GM18909 (cell line): ENCODE measurements around the gene PPP1R3D.
A peak's percentile ranks its signal among the peaks of the same experiment; 100 is the strongest.

Experiments
- ATAC-seq: cut with Tn5 transposase; IDR thresholded peaks from one replicate; pipeline ENCODE4 v1.9.1; 2021; ENCODE audit warnings: mild to moderate bottlenecking; ENCODE audit not compliant: unreplicated experiment, poor library complexity

The PPP1R3D gene

GRCh38 chr20:59948828-59949720, 9.0 kb upstream of the PPP1R3D start:
- peak; percentile 57 for ATAC-seq

DNA sequence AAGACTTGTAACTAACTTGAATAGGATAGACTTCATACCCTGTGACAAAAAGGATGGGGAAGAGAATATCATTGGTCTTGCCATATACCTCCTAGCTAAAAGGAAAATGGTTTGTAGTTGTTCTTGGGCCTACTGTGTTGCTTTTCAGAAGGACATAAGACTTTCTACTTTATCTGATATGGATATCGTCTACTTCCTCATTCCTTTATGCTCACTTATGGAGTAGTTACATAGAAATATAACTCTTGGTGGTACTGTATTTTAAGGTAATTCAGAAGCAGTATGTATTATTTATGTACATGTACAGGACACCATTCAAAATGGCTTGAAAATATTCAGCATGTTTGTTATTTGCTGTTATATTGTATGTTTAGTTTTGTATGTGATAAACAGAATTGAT, 8.1 kb upstream of the PPP1R3D start:
- ATAC-seq, result no peak

DNA sequence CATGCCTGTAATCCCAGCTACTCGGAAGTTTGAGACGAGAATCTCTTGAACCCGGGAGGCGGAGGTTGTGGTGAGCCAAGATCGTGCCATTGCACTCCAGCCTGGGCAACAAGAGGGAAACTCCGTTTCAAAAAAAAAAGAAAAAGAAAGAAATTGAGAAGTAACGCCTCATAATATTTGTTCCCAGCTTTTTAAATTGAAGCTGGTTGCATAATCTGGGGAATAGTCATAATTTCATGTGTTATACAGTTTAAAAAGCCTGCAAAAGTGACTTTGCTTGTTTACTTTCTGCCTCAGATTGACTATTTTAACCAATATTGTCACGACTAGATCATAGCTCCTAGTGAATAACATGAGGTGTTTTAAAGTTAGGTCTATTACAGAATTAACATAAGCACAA, 7.3 kb upstream of the PPP1R3D start:
- ATAC-seq, result no peak

DNA sequence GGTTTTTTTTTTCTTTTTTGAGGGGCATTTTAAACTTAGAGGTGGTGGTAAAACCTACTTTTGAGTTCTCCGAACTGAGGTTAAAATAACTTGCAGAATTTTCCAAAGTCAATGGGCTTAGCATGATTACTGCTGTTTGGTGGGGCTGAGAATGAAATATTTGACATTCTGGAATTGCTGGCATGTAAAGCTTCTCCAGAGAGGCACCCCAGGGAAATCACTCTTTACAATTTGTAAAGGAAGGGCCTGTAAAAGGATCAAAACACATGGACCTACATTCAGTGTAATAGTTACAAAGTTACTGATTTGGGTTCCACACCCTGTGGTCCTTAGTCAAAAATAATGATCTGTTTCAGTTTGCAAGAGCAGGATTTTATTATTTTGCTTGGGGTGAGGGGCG, 5.6 kb upstream of the PPP1R3D start:
- no peak for ATAC-seq

GRCh38 chr20:59945175-59945574, 5.1 kb upstream of the PPP1R3D start:
- ATAC-seq, result no peak

- ATAC-seq, result no peak
Observed at GRCh38 chr20:59944726-59945125, 4.6 kb upstream of the PPP1R3D start.

DNA sequence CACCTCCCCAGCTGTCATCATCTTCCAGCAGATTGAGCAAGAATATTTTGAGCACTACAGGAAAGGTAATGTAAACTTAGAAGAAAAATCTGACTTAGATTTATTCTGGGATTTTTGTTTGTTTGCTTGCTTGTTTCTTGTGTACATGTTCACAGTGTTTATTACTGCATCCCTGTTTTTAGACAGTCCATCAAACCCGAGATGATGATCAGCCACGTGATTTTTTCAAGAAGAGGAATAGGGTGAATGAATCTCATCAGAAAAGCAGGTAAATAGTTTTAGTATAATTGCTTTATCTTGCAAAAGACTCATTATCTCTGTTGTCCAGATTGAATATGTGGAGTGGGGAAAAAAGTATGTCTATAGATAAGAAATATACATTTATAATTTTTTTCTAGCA, 2.1 kb upstream of the PPP1R3D start:
- ATAC-seq, result no peak

DNA sequence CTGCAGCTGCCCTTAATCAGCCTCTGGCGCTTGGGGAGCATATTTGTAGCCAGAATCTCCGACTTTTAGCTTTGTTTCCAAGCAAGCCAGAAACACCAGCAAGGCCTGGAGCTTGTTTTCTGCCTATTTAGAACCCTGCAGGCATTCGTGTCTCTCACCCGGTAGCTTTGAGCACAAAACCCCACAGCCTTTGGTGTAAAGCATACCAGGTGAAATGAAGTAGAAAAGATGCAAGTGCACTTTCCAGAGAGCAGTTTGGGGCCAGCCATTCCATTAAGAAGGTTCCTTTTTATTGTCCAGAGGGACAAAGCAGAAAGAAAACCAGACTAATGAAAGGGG, 820 bp upstream of the PPP1R3D start:
- ATAC-seq, result no peak

GRCh38 chr20:59939879-59940128, 301 bp downstream of the PPP1R3D start:
- ATAC-seq, result peak; percentile 37

- no peak for ATAC-seq
Observed at GRCh38 chr20:59939052-59939878, 840 bp downstream of the PPP1R3D start.

DNA sequence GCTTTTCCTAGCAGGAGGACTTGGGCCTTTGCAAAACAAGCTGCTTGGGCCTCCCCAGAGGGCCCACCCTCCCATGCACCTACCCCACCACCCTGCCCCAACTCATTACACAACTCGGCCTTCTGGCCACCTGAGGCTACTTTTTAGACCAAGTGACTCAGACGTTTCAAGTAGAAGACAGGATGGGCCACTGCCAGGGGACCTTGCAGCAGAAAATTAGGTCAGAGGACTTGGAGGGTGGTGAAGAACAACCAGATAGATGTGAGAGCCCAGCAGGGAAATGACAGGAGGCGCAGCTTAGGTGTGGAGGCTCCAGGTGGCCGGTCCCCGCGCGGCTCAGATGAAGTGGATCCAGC, 1.4 kb downstream of the PPP1R3D start:
- ATAC-seq, result no peak

DNA sequence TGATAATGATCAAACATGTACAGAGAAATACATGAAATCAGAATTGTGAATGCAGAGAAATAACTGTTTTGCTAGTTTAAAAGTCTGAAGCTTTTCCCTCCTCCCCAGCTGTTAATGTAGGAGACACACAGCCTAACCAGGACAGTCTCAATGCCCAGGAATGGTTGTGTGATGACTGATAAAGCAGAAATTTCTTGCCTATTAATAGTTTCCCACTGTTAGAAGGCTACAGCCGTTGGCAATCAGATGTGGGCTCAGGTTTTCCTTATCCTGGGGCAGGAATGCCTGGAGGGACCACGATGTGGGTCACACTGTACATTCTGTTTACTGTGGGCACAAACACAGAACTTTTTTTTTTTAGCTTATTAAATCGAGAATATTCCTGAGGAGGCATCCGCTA, 1.9 kb downstream of the PPP1R3D start:
- ATAC-seq, result no peak

DNA sequence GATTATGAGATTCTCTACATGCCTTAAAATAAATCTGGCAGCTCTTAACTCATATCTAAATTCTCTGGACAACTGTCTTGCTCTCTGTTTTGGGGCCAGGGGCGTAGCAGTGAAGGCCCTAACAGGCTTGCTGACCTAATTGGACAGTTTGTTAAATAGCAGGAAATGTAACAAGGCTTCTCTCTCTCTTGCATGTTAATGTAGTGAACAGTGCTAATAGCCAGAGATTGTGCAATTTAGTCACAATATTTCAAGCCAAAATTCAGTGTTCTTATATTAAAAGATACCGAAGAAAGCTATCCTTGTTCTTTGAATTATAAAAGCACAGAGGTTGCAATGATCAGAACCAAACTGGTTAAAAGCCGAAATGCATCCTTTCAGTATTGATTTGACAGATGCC, 3.0 kb downstream of the PPP1R3D start:
- no peak for ATAC-seq

DNA sequence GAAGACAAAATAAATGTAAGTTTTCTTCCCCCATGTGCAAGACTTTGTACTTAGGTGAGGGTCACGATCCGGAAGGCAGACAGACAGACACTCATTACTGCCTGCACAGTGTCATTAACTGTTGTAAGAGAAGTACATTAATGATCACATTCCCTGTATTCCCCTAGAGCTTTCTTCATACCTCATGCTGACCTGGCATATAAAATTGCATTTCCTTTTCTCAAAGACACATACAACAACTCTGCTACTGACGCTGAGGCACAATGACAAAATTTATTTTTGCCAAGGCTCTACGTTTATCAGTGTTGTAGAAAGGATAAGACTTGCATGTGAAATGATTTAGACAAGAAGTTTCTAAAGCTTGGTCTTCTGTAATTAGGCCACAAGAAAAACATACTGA, 3.7 kb downstream of the PPP1R3D start:
- ATAC-seq, result no peak

- no peak for ATAC-seq
Observed at GRCh38 chr20:59935457-59936185, 4.5 kb downstream of the PPP1R3D start.

DNA sequence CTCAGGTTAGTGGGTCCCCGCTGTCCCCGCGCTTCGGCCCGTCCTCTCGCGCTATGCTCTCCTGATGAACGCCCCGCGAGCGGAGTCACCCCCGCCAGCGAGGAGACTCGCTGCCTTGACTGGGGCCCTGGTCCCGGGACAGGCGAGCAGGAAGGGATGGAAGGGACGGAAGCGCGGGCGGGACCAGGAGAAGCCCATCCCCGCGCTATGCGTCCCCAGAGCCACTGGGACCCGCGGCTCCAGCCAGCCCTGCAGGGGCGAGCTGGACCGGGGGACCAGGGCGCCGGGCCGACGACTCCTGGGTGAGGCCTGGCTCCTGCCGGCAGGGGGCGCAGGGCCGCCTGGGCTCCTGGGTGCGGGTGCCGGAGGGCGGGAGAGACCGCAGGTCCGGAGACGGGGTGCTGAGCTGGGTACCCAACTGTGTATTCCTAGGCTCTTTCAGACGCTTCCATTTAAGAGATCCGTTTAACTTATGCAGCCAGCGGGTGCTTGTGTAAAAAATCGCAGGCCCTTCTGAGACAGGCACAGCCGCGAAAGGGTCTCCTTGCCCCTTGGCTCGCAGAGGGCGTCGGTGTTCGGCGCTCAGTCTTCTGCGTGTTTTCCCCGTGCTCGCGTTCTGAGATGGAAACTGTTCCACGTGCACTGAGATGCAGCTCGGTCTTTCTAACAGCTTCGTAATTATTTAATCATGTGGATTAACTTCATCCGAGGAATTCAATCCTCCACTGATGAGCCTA, 6.1 kb downstream of the PPP1R3D start:
- peak; percentile 85 for ATAC-seq

DNA sequence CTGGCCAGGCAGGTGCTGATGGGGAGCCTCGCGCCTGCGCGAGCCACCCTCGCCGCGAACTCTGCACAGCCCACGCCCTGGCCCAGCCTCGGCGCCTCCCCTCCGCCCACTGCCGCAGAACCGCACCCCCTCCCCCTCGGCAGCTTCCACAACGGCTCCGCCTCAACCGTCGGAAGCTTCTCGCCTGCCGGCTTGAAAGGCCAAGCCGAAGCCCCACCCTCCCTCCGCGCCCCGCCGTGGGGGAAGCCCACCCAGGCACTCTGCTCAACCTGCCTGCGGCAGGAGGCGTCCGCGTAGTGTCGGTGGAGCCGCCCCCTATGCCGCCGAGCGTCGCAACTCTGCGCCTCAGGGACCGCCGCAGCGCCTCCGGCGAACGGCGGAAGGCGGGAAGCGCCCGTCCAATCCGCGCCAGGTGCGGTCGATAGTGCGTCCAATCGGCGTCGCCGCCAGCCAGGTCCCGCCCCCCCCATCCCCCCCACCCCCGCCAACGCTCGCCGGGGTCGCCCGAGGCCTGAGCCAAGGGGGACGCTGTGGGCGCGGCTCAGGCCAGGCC, 6.7 kb downstream of the PPP1R3D start, which contains the start of gene SYCP2:
TSS of gene SYCP2 (minus strand) at position 342 of the 553 bp plus-strand sequence. CDS start 11,224 bp downstream, outside the sequence.
- peak; percentile 33 for ATAC-seq

DNA sequence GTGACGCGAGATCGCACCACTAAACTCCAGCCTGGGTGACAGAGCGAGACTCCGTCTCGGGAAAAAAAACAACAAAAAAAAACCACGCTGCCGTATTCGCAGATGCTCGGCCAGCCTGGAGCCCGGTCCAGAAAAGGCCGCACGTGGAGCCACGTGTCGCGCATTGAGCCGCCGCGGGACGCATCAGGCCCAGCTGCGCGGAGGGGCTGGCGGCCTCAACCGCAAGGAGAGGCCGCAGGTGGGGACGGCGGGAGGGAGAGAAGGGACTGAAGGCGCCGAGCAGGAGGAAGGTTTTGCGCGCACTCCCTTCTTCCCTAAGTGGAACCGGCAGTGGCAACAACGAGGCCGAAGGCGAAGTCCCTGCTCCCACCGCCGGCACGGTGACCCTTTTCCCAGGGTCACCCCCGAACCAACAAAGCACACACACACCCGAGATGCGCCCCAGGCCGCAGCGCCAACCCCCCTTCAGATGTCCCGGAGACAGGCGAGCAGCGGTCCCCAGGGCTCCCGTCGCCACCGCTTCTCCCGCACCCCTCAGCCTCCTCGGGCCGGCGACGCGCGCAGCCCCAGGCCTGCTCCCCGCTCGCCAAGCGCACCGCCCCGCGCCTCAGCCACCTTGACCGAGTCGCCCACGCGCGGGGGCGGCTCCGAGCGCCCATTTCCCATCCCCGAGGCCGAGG, 7.3 kb downstream of the PPP1R3D start:
- no peak for ATAC-seq

DNA sequence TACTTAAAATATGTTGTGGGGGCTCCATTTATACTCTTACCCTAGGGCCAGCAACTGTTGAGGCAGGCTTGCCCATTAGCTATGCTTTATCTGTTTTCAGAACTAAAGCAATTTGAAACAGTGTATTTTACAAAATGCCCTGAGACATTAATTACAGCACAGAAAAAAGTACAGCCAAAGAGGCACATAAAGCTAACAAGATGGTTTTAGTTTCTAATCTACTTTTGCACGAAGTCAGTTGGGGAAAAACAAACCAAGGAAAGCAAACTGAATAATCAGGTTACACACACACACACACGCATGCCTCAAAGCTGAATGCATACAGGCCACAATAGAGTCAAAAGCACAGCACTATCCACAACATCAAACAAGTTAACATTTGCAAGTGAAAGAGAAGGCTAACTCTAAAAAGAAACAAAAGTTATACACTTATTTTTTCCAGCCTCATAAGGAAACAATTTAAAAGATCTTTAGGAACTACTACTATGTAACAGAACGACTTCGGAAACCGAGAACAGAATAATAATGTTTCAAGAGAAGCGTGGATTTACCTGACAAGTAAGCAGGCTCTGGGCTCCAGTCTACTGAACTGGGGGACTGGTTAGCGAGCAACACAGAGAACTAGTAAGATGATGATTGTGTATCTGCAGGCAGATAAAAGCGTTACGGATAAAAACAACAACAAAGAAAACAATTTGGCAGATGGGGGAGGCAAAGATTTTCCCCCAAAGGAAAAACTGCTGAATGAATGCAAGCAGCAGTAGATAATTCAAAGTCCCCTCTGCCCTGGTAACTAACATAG, 8.4 kb downstream of the PPP1R3D start:
- no peak for ATAC-seq
